Esophagus squamous epithelium (tissue), 4 donors: Measurements from ENCODE around the gene RBFA.

ENCODE experiments used
- CTCF ChIP-seq, 6 experiments: fragments of 450-650 bp in 4 of 6; fragments of 200-600 bp in 2 of 6; sonication (generic) in 2 of 6; IDR thresholded peaks; one replicate each; pipeline ENCODE4 v1.5.1; 2016 to 2019; ENCODE audit warnings: antibody characterized with exemption in 6 of 6, mild to moderate bottlenecking in 4 of 6, moderate library complexity in 4 of 6
- POLR2A ChIP-seq, 4 donors: fragments of 450-650 bp; IDR thresholded peaks; one replicate each; pipeline ENCODE4 v1.6.1; 2017; ENCODE audit warnings: antibody characterized with exemption in 4 of 4, mild to moderate bottlenecking in 4 of 4, moderate library complexity in 3 of 4

- TF ChIP-seq CTCF (IDR thresholded peaks at IDR 0.05) = peak in 3 of 6 experiments; percentile 13 to 34 (median 22)
- TF ChIP-seq POLR2A (IDR thresholded peaks at IDR 0.05) = no peak
These were observed 46.2 kb upstream of the RBFA start for GRCh38 chr18:79988071-79988450.
